Panc1 (cell line): ENCODE data around the gene KIF20A. TPM values are rescaled to one million over a fixed set of nuclear protein-coding genes. Genes with fewer than 3 reads are reported as not detected.

Experiments
- ATAC-seq: fragments of 200-7000 bp; cut with Tn5 transposase; 2 replicates; pipeline ENCODE4 v1.9.1; 2020; ENCODE audit warnings: mild to moderate bottlenecking, moderate library complexity
- Bru-seq: library from RNA; stranded (reverse); fragments of 400-500 nt; gene quantifications from one replicate; lab custom pipeline; 2021; lab: Mats Ljungman, UMichigan
- BruChase-seq, 2 experiments: library from RNA; stranded (reverse); fragments of 400-500 nt; gene quantifications; one replicate each; lab custom pipeline; 2021; lab: Mats Ljungman, UMichigan
- BruUV-seq: library from RNA; stranded (reverse); fragments of 400-500 nt; replicated peaks from 2 replicates; lab custom pipeline; 2021; lab: Mats Ljungman, UMichigan
- CTCF ChIA-PET: fragments of 300-600 bp; sonication (Branson Sonifier 250); formaldehyde crosslinking; loops from one replicate; lab custom pipeline; 2022; ENCODE audit warnings: antibody characterized with exemption; lab: Charles Lee
- POLR2A ChIA-PET: fragments of 300-600 bp; sonication (Branson Sonifier 250); formaldehyde crosslinking; loops from one replicate; lab custom pipeline; 2022; ENCODE audit warnings: antibody characterized with exemption; lab: Charles Lee
- DNase-seq: peaks from one replicate; pipeline ENCODE4 v3.0.0-alpha.2; 2010; ENCODE audit warnings: low read depth, low spot score
- H3K27ac ChIP-seq: 2 replicates; pipeline ENCODE4 v1.5.1; 2011; ENCODE audit warnings: mild to moderate bottlenecking, low read length, inconsistent platforms
- H3K27me3 ChIP-seq: fragments of 200-500 bp; sonication (Bioruptor generic); 2 replicates; pipeline ENCODE4 v1.6.0; 2014; ENCODE audit warnings: low read length, inconsistent platforms; ENCODE audit not compliant: control insufficient read depth, insufficient read depth
- H3K36me3 ChIP-seq: fragments of 200-500 bp; sonication (Bioruptor generic); 2 replicates; pipeline ENCODE4 v1.5.1; 2014; ENCODE audit warnings: inconsistent platforms, mild to moderate bottlenecking, low read length, moderate library complexity; ENCODE audit not compliant: control insufficient read depth, insufficient read depth
- H3K4me1 ChIP-seq: 2 replicates; pipeline ENCODE4 v1.5.1; 2011; ENCODE audit warnings: inconsistent platforms, mild to moderate bottlenecking, low read length, moderate library complexity; ENCODE audit not compliant: control insufficient read depth, insufficient read depth
- H3K4me3 ChIP-seq, 2 experiments: 2 replicates each; pipeline ENCODE4 v1.5.1; 2011 to 2012; ENCODE audit warnings: low read depth in 2 of 2, low read length in 2 of 2, mild to moderate bottlenecking in 2 of 2, inconsistent platforms in 1 of 2, moderate library complexity in 1 of 2
- H3K9me3 ChIP-seq: fragments of 200-500 bp; sonication (Bioruptor generic); 2 replicates; pipeline ENCODE4 v1.5.1; 2014; ENCODE audit warnings: low read depth, mild to moderate bottlenecking, inconsistent platforms, low read length, moderate library complexity; ENCODE audit not compliant: control insufficient read depth, insufficient read depth
- CTCF ChIP-seq: fragments of 450-650 bp; IDR thresholded peaks from 2 replicates; pipeline ENCODE4 v1.5.1; 2017; ENCODE audit warnings: mild to moderate bottlenecking
- POLR2AphosphoS5 ChIP-seq: IDR thresholded peaks from 2 replicates; pipeline ENCODE4 v1.6.1; 2012; ENCODE audit warnings: mild to moderate bottlenecking, low read depth, low read length, moderate library complexity
- REST ChIP-seq, 2 experiments: IDR thresholded peaks; 2 replicates each; pipeline ENCODE4 v1.6.1; 2011 to 2012; ENCODE audit warnings: low read depth in 2 of 2, control low read depth in 1 of 2, low read length in 1 of 2, mild to moderate bottlenecking in 1 of 2, moderate library complexity in 1 of 2; ENCODE audit not compliant: insufficient read depth in 1 of 2
- SIN3A ChIP-seq: IDR thresholded peaks from 2 replicates; pipeline ENCODE4 v1.6.1; 2012; ENCODE audit warnings: low read depth, mild to moderate bottlenecking, low read length, moderate library complexity, borderline replicate concordance; ENCODE audit not compliant: insufficient read depth
- TCF7L2 ChIP-seq: IDR thresholded peaks from 2 replicates; pipeline ENCODE4 v1.6.1; 2011; ENCODE audit warnings: mild to moderate bottlenecking, low read depth, low read length, inconsistent platforms
- in situ Hi-C: cut with HindIII; loops from 2 replicates; pipeline ENCODE4 v1.10.0; 2016; ENCODE audit warnings: low sequenced_read_pairs, low pct_unique_long_range_greater_than_20kb
- intact Hi-C: fragments of 100-400 bp; cut with micrococcal nuclease; formaldehyde crosslinking; loops from one replicate; pipeline ENCODE4 v1.10.0; 2022; ENCODE audit not compliant: unreplicated experiment
- long read RNA-seq: library from polyadenylated mRNA; unstranded; transcript quantifications from one replicate; pipeline ENCODE4 v2.0.0, GENCODE V29; 2021; ENCODE audit not compliant: unreplicated experiment
- polyA plus RNA-seq: library from polyadenylated mRNA; unstranded; fragments of >200 nt; gene quantifications from one replicate; pipeline ENCODE4 v1.2.1, GENCODE V29; 2012; ENCODE audit warnings: missing spikeins; ENCODE audit not compliant: insufficient read length
- total RNA-seq: library from RNA; stranded (reverse); gene quantifications from one replicate; pipeline ENCODE4 v1.2.1, GENCODE V29; 2021; ENCODE audit not compliant: unreplicated experiment

Gene KIF20A
- 55.4 TPM for total RNA-seq
- polyA plus RNA-seq: 17.8 TPM
- Bru-seq, nascent RNA: percentile 88 among the genes with signal in this experiment
- percentile 83 among the genes with signal in this experiment for BruChase-seq, experiment 1, labeled RNA remaining after a 2-hour chase
- percentile 92 among the genes with signal in this experiment for BruChase-seq, experiment 2, labeled RNA remaining after a 6-hour chase
- long read RNA-seq, transcript KIF20A-201 (19 exons, 3,201 nt): major isoform, 50 of 83 reads
- long read RNA-seq, partial matches to known transcripts: 19 of 83 reads
- long read RNA-seq, other reads (novel, unspliced or antisense): 14 of 83 reads

DNA sequence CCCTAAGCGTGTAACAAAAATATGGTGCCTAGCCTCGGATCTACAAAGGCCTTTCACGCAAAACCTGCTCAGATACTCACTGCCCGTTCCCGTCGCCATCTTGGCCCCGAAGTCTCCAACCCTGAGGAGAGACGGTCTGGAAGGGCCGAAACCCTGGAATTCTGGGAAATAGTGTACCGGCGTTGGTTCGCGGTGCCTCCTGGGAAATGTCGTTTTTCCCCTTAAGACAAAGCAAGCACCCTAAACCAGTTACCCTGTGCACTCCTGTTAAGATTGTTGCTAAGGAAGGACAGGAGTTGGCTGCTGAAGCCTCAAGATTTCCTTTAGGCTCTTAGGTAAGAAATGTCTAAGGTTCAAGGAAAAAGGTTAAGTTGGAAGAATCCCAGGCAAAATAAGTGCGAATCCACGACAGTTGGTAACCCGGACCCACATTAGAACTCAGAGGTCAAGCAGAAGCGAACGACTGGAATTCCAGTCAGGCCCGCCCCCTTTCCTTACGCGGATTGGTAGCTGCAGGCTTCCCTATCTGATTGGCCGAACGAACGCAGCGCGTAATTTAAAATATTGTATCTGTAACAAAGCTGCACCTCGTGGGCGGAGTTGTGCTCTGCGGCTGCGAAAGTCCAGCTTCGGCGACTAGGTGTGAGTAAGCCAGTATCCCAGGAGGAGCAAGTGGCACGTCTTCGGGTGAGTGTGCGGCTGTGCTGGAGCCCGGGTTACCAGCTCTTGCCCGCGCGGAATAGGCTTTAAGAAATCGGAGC is at the start of gene KIF20A, which contains the start of gene BRD8:
TSS of gene KIF20A (plus strand) at position 597 of the 761 bp plus-strand sequence. CDS start 569 bp downstream, outside the sequence.
TSS of gene BRD8 (minus strand) at position 115 of the 761 bp plus-strand sequence. CDS start at position 99, 16 bp downstream.
- H3K27ac ChIP-seq: peak within 1 kb of the TSS; percentile 100
- TF ChIP-seq POLR2AphosphoS5 (peak; percentile 80), SIN3A (peak; percentile 100), CTCF (no peak), TCF7L2 (no peak)
- H3K27me3 ChIP-seq: no peaks in the 10 kb centered on the region
- in situ Hi-C loops (no loop called here), intact Hi-C loops (no loop called here)
- peak within 1 kb of the TSS; percentile 93 to 97 for H3K4me3 ChIP-seq
- H3K9me3 ChIP-seq: no peaks in the 10 kb centered on the region
- POLR2A ChIA-PET: interaction anchor here (0.5 to 1.2 kb wide), 8 partner anchors 9 to 159 kb away, joined by 3 to 4 read pairs (median 3); partner anchors contain the start of genes CDC25C and FAM53C
- DNase-seq: peak; percentile 98
- peaks cover 26% of the 10 kb centered on the region for H3K36me3 ChIP-seq
- no TSS peak for BruUV-seq
- CTCF ChIA-PET: interaction anchor here (0.5 to 1.0 kb wide), 5 partner anchors 35 to 173 kb away, joined by 3 to 5 read pairs (median 4); no protein-coding TSS in a partner anchor
- H3K4me1 ChIP-seq: peaks cover 22% of the 10 kb centered on the region
- ATAC-seq: peak; percentile 94

DNA sequence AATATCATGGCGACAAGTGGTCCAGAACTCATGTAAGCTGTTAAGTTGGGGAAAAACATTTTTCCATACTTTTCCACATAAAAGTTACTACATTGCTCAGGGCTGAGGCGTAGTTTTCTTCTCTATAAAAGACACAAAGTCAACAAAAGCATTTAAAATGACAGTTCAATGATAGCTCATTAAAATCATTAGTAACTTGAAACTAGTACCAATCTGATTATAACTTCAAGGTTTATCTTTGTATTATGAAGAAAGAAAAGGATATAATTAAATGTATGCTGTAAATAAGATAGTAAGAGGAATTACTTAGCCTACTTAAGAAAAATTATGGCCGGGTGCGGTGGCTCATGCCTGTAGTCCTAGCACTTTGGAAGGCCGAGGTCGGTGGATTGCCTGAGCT is 49.6 kb upstream of the KIF20A start:
- no TSS peak for BruUV-seq
- H3K4me1 ChIP-seq: peaks cover 4% of the 10 kb centered on the region; the same call in 1 of the 2 replicates
- DNase-seq (no peak), ATAC-seq (no peak)
- no peaks in the 10 kb centered on the region for H3K27me3 ChIP-seq
- in situ Hi-C loops (no loop called here), intact Hi-C loops (no loop called here)
- ChIA-PET CTCF (interaction anchor here (0.5 to 0.6 kb wide), 2 partner anchors 93 to 351 kb away, joined by 5 to 6 read pairs; no protein-coding TSS in a partner anchor), POLR2A (interaction anchor here (0.6 kb wide), 1 partner anchor 81 kb away, joined by 4 read pairs; no protein-coding TSS in a partner anchor)
- no peak overlapping the region for H3K4me3 ChIP-seq
- H3K36me3 ChIP-seq: no peaks in the 10 kb centered on the region
- no peaks in the 10 kb centered on the region for H3K9me3 ChIP-seq
- TF ChIP-seq REST (IDR thresholded peaks at IDR 0.05; ENCODE audit: insufficient read depth in 1 of 2, low read depth in 2 of 2, low read length in 1 of 2): no peak
- TF ChIP-seq SIN3A: no peak
- no peak for TF ChIP-seq CTCF
- no peak for TF ChIP-seq POLR2AphosphoS5
- TF ChIP-seq TCF7L2: no peak
- no peak overlapping the region for H3K27ac ChIP-seq
